ENCODE data around the gene DUOXA2. TPM values are rescaled to one million over a fixed set of nuclear protein-coding genes. Genes with fewer than 3 reads are reported as not detected.

The DUOXA2 gene
- polyA plus RNA-seq, 1 experiment, result not detected

GRCh38 chr15:45167631-45168205 lies 53.6 kb downstream of the DUOXA2 start:
- Histone ChIP-seq H3K4me3 (ENCODE audit: low read depth, low read length) (peak overlapping the region; percentile 61), H3K36me3 (ENCODE audit: control insufficient read depth, insufficient read depth, low read length) (no peaks in the 10 kb centered on the region; the same call in 1 of the 2 replicates), H3K27me3 (ENCODE audit: control insufficient read depth, insufficient read depth, low read length) (no peaks in the 10 kb centered on the region)
- DNase-seq (ENCODE audit: low read depth), result no peak
- TF ChIP-seq, protein P1, sequence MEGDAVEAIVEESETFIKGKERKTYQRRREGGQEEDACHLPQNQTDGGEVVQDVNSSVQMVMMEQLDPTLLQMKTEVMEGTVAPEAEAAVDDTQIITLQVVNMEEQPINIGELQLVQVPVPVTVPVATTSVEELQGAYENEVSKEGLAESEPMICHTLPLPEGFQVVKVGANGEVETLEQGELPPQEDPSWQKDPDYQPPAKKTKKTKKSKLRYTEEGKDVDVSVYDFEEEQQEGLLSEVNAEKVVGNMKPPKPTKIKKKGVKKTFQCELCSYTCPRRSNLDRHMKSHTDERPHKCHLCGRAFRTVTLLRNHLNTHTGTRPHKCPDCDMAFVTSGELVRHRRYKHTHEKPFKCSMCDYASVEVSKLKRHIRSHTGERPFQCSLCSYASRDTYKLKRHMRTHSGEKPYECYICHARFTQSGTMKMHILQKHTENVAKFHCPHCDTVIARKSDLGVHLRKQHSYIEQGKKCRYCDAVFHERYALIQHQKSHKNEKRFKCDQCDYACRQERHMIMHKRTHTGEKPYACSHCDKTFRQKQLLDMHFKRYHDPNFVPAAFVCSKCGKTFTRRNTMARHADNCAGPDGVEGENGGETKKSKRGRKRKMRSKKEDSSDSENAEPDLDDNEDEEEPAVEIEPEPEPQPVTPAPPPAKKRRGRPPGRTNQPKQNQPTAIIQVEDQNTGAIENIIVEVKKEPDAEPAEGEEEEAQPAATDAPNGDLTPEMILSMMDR (IDR thresholded peaks at IDR 0.05; ENCODE audit: insufficient read depth, low read depth, low read length), result no peak
- POLR2A ChIA-PET, result no interaction called here
- CTCF ChIA-PET, result interaction anchor here (0.9 to 4.8 kb wide), 14 partner anchors 11 to 234 kb away, joined by 3 to 47 read pairs (median 4); partner anchors contain the start of gene SHF

Other genes starting within 250 kb of the DUOXA2 start
- not detected in 2 replicates for gene TERB2, start 157.6 kb upstream of the DUOXA2 start, polyA plus RNA-seq (2011; rRNA removed)
- gene SORD, start 91.1 kb upstream of the DUOXA2 start, polyA plus RNA-seq (2011; rRNA removed), result 20.7 and 30.4 TPM in 2 replicates
- not detected in 2 replicates for gene DUOX2, start 154 bp upstream of the DUOXA2 start, polyA plus RNA-seq (2011; rRNA removed)
- not detected in 2 replicates for gene DUOXA1, start 15.6 kb downstream of the DUOXA2 start, polyA plus RNA-seq (2011; rRNA removed)
- gene DUOX1, start 15.7 kb downstream of the DUOXA2 start, polyA plus RNA-seq (2011; rRNA removed), result 0.09 TPM in 1 of 2 replicates, not detected in the other
- 3.9 and 5.2 TPM in 2 replicates for gene SHF, start 73.6 kb downstream of the DUOXA2 start, polyA plus RNA-seq (2011; rRNA removed)
- not detected in 2 replicates for gene SLC28A2, start 137.9 kb downstream of the DUOXA2 start, polyA plus RNA-seq (2011; rRNA removed)